GM12864 (cell line): ENCODE data around the gene MPZL1.

ENCODE experiments used
- DNase-seq: peaks from one replicate; pipeline ENCODE4 v3.0.0-alpha.2; 2011; ENCODE audit warnings: low read depth
- H3K4me3 ChIP-seq: 2 replicates; pipeline ENCODE4 v1.5.1; 2011; ENCODE audit warnings: mild to moderate bottlenecking, low read depth, low read length, control low read depth
- CTCF ChIP-seq: IDR thresholded peaks from 2 replicates; pipeline ENCODE4 v1.5.1; 2011; ENCODE audit warnings: low read depth, mild to moderate bottlenecking, moderate library complexity, low read length, control low read depth, inconsistent platforms; ENCODE audit errors: missing control alignments

Gene MPZL1

DNA sequence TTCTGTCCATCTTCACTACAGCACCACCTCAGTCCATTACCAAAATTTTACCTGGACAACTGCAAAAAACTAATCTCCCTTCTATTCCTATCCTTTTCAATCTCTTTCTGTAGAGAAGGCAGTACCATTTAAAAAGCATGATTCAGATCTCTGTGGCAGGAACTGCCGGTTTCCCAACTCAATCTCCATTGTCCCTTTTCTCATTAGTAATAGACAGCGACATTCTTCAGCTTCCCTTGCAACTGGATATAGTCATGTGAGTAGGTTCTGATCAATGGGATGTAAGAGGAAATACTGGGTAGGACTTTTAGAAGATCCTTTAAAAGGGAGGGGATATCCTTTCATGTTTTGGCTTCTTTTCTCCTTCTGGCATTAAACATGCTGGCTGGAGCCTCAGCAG is 117.2 kb downstream of the MPZL1 start:
- no peak for DNase-seq
- no peak overlapping the region for H3K4me3 ChIP-seq
- no peak for TF ChIP-seq CTCF
